ENCODE data around the gene SUCO. TPM values are rescaled to one million over a fixed set of nuclear protein-coding genes. Genes with fewer than 3 reads are reported as not detected.

The SUCO gene
- total RNA-seq, 4 donors from 2014 or later = 23.9 to 49.4 (median 34.5) TPM

DNA sequence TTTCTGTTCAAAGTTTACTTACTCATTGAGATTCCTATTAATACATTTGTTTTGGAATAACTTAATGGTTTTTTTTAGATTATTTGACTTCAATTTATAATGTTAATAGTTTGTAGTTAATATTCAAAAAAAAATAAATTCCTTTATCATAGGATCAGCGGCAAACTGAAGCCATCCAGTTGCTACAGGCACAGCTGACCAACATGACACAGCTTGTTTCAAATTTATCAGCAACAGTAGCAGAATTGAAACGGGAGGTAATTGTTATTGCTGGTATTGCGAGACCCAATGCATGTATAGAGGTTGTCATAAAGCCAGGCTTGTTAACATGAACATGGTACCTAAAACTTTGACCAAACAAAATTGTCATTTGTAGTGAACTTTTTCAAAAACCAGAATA is 67.0 kb downstream of the SUCO start:
- Histone ChIP-seq H3K4me1 (no peaks in the 10 kb centered on the region), H3K27ac (no peak overlapping the region)
- 57% methylated on average over 3 of the region's 3 CpGs for WGBS

DNA sequence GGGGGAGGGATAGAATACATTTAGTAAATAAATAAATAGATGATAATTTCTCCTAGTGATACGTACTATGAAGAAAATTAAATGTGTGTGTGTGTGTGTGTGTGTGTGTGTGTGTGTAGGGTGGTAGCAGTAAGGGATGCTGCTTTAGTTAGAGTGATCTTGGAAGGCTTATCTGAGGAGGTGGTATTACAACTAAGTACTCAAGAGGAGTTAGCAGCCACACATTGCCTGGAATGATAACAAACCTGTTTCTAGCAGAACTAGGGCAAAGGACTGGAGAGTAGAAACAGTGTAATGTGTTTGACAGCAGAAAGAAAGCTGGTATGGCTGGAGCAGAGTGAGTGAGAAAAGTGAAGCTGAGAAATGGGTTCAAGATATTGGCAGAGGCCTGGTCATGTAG is 67.7 kb downstream of the SUCO start:
- Histone ChIP-seq H3K27me3 (no peaks in the 10 kb centered on the region), H3K27ac (no peak overlapping the region), H3K4me3 (no peak overlapping the region), H3K4me1 (no peaks in the 10 kb centered on the region), H3K9me3 (no peaks in the 10 kb centered on the region), H3K36me3 (peaks cover 68% of the 10 kb centered on the region)
- 98% methylated on average over 1 of the region's 1 CpG for WGBS
- no peak for DNase-seq (ENCODE audit: low spot score in 2 of 2)
- TF ChIP-seq, protein P1, sequence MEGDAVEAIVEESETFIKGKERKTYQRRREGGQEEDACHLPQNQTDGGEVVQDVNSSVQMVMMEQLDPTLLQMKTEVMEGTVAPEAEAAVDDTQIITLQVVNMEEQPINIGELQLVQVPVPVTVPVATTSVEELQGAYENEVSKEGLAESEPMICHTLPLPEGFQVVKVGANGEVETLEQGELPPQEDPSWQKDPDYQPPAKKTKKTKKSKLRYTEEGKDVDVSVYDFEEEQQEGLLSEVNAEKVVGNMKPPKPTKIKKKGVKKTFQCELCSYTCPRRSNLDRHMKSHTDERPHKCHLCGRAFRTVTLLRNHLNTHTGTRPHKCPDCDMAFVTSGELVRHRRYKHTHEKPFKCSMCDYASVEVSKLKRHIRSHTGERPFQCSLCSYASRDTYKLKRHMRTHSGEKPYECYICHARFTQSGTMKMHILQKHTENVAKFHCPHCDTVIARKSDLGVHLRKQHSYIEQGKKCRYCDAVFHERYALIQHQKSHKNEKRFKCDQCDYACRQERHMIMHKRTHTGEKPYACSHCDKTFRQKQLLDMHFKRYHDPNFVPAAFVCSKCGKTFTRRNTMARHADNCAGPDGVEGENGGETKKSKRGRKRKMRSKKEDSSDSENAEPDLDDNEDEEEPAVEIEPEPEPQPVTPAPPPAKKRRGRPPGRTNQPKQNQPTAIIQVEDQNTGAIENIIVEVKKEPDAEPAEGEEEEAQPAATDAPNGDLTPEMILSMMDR (IDR thresholded peaks at IDR 0.05) = no peak
- TF ChIP-seq POLR2A (IDR thresholded peaks at IDR 0.05) = no peak
- TF ChIP-seq EP300 (IDR thresholded peaks at IDR 0.05) = no peak
- no peak for TF ChIP-seq POLR2AphosphoS5 (IDR thresholded peaks at IDR 0.05)

More for the DNA sequence above, 67.0 kb downstream of the SUCO start:
- Histone ChIP-seq H3K36me3 (peaks cover 68% of the 10 kb centered on the region), H3K27me3 (no peaks in the 10 kb centered on the region), H3K4me3 (no peak overlapping the region), H3K9me3 (no peaks in the 10 kb centered on the region)
- TF ChIP-seq EP300 (IDR thresholded peaks at IDR 0.05) (no peak), POLR2A (IDR thresholded peaks at IDR 0.05) (no peak), POLR2AphosphoS5 (IDR thresholded peaks at IDR 0.05) (no peak)
- TF ChIP-seq, protein P1 (IDR thresholded peaks at IDR 0.05) = no peak
- no peak for DNase-seq (ENCODE audit: low spot score in 2 of 2)

DNA sequence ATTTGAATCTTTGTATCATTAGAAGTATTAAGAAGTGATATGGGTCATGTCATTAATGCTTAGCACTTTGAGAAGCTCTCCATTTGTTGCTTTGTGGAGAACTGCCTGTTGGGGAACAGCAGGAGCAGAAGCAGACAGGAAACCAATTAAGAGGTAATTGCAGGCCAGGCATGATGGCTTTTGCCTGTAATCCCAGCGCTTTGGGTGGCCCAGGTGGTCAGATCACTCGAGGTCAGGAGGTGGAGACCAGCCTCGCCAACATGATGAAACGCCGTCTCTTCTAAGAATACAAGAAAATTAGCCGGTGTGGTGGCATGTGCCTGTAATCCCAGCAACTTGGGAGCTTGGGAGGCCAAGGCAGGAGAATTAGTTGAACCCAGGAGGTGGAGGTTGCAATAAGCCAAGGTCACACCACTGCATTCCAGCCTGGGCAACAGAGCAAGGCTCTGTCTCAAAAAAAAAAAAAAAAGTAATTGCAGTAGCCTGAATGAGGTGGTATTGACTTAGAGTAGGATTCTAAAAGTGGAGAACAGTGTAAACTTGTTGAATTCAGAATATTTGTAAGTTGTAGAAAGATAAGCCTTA is 68.2 kb downstream of the SUCO start:
- DNase-seq (ENCODE audit: low spot score in 2 of 2) = no peak
- TF ChIP-seq POLR2A (IDR thresholded peaks at IDR 0.05) = no peak
- TF ChIP-seq POLR2AphosphoS5 (IDR thresholded peaks at IDR 0.05) = no peak
- TF ChIP-seq, protein P1 (IDR thresholded peaks at IDR 0.05) = no peak
- TF ChIP-seq EP300 (IDR thresholded peaks at IDR 0.05) = no peak
- no peak overlapping the region for H3K27ac ChIP-seq
- H3K4me1 ChIP-seq = no peaks in the 10 kb centered on the region
- peaks cover 63% of the 10 kb centered on the region for H3K36me3 ChIP-seq
- 91% methylated on average over 6 of the region's 6 CpGs for WGBS
- H3K9me3 ChIP-seq = no peaks in the 10 kb centered on the region
- no peak overlapping the region for H3K4me3 ChIP-seq
- no peaks in the 10 kb centered on the region for H3K27me3 ChIP-seq

DNA sequence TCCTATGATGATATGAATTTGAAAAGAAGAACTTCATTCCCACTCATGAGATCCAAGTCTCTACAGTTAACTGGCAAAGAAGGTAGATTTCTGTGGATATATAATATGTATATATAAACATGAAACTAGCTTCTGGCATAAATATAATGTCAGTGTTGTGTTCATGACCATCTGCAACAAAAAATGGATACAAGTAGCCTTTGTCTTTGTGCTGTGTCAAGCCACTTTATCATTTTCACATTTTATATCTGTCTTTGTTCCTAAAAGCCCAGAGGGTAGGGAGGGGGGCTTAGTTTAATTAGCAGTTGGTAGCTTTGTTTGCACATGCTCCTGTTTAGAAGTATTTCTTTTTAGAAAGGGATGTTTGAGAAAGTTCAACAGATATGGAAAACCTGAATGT is 69.8 kb downstream of the SUCO start:
- no peak overlapping the region for H3K27ac ChIP-seq
- no peaks in the 10 kb centered on the region for H3K4me1 ChIP-seq
- TF ChIP-seq, protein P1 (IDR thresholded peaks at IDR 0.05) = no peak
- no peak for TF ChIP-seq EP300 (IDR thresholded peaks at IDR 0.05)
- TF ChIP-seq POLR2A (IDR thresholded peaks at IDR 0.05) = no peak
- no peak for TF ChIP-seq POLR2AphosphoS5 (IDR thresholded peaks at IDR 0.05)
- no peaks in the 10 kb centered on the region for H3K27me3 ChIP-seq
- H3K9me3 ChIP-seq = no peaks in the 10 kb centered on the region
- H3K4me3 ChIP-seq = no peak overlapping the region
- no peak for DNase-seq (ENCODE audit: low spot score in 2 of 2)
- H3K36me3 ChIP-seq = peaks cover 54% of the 10 kb centered on the region

DNA sequence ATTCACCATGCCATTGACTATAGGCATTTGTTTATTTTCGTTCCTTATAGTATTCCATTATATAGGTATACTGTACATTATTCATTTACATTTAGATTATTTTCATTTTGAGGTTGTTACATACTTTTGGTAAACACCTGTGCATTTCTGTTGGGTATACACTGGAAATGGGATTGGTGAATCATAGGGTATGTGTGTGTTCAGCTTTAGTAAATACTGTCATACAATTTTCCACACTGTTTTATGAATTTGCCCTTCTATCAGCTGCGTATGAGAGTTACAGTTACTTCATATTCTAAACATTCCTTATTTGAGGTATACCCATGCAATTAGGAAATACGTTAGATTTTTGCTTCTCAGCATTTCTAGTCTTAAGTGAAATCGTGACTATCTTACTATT is 70.9 kb downstream of the SUCO start:
- no peak overlapping the region for H3K27ac ChIP-seq
- H3K4me1 ChIP-seq = no peaks in the 10 kb centered on the region
- TF ChIP-seq POLR2AphosphoS5 (IDR thresholded peaks at IDR 0.05) (no peak), POLR2A (IDR thresholded peaks at IDR 0.05) (no peak), EP300 (IDR thresholded peaks at IDR 0.05) (no peak)
- TF ChIP-seq, protein P1 (IDR thresholded peaks at IDR 0.05) = no peak
- DNase-seq (ENCODE audit: low spot score in 2 of 2) = no peak
- H3K27me3 ChIP-seq = no peaks in the 10 kb centered on the region
- H3K36me3 ChIP-seq = peaks cover 54% of the 10 kb centered on the region
- WGBS = 98% methylated on average over 4 of the region's 4 CpGs
- no peaks in the 10 kb centered on the region for H3K9me3 ChIP-seq
- H3K4me3 ChIP-seq = no peak overlapping the region
